Iris pigment epithelial cell (primary cell): ENCODE results near the gene GCGR.

Source experiments
- DNase-seq: peaks from one replicate; pipeline ENCODE4 v3.0.0-alpha.2; 2011; ENCODE audit warnings: low read depth

The GCGR gene

DNA sequence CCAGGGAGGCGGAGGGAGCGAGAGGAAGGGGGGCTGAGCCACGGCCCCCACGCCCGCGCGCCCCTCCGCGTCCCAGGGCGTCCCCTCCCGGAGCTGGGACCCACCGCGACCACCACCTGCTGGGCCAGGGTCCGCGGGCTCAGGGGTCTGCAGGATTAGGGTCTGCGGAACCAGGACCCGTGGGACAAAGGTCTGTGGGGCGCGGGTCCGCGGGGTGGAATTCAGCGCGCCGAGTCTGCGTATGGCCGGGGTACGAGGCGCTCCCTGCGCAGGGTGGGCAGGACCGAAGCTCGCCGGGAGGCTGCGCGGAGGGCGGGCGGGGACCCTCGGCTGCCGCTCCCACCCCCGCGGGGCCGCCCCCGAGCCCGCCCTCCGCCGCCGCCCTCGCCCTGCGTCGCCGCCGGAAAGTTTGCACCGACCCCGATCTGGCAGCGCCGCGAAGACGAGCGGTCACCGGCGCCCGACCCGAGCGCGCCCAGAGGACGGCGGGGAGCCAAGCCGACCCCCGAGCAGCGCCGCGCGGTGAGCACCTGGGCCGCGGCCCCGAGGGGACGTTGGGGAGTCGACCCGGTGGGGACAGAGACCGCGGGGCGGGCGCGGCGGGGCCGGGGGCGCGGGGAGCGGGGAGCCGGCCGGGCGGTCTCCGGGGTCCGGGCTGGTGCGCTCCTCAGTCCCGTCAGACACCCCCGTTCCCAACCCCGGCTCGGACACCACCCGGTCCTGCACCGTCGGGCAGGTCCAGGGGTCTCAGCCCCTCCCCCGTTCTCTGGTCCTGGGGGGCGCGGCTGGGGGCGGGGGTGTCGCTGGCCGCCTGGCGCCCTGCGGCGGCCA is at the start of gene GCGR:
GCGR (plus strand) TSS at position 423 of the 831 bp plus-strand sequence. CDS start 4,869 bp downstream, outside the sequence.
- DNase-seq, result no peak

DNA sequence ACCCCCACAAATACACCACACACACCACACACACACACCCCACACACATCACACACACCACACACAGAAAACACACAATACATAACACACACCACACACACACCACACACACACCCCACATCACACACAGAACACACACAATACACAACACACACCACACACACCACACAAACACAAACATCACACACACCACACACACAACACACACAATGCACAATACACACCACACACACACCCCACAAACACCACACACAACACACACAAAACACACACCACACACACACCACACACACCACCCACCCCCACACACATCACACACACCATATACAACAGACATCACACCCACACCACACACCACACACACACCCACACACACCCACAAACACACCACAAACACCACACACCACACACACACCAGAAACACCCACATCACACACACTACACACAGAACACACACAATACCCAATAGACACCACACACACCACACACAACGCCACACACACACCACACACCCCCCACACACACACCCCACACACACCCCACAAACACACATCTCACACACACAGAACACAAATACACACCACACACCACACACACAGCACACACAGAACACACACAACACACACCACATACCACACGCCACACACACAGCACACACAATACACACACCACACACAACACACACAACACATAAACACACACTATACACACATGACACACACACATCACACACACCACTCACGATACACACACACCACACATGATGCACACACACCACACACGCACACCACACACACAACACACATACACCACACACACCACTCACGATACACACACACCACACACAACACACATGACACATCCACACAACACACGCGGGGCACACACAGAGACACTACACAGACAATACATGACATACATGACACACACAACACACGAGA is 11.0 kb upstream of the GCGR start:
- DNase-seq, result no peak

DNA sequence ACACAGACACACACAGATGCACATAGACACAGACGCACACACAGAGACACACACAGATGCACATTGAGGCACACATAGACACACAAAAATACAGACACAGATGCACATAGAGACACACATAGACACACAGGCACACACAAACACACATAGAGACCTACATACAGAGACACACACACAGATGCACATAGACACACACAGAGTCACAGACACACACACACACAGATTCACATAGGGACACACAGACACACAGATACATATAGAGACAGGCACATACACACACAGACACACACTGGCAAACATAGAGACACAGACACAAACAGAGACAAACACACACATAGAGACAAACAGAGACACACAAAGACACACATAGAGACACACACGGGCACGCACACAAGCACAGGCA is 9.9 kb upstream of the GCGR start:
- no peak for DNase-seq

DNA sequence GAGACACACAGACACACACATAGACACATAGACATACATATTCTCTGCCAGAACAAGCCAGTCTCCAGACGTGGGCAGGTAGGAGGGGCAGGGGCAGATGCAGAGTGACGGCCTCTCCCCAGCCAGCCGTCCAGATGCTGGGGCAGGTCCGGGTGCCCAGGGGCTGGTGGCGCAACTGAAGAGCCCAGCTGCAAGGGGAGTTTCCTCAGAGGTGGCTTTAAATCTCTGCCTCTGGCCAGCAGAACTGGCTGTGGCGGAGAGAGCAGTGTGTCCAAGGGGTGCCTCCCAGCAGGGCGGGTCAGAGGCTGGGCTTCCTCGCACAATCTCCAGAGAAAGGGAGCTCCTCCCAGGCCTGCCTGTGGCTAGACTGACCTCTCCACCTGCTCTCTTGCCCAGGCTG is 9.4 kb upstream of the GCGR start:
- no peak for DNase-seq

DNA sequence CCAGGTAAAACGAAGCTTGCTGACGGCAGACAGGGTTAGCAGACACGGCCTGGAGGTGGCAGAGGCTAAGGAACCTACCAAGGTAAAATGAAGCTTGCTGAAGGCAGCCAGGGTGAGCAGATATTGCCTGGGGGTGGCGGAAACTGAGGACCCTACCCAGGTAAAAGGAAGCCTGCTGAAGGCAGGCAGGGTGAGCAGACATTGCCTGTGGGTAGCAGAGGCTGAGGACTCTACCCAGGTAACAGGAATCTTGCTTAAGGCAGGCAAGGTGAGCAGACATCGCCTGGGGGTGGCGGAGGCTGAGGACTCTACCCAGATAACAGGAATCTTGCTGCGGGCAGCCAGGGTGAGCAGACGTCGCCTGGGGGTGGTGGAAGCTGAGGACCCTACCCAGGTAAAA is 2.6 kb upstream of the GCGR start:
- DNase-seq, result no peak

DNA sequence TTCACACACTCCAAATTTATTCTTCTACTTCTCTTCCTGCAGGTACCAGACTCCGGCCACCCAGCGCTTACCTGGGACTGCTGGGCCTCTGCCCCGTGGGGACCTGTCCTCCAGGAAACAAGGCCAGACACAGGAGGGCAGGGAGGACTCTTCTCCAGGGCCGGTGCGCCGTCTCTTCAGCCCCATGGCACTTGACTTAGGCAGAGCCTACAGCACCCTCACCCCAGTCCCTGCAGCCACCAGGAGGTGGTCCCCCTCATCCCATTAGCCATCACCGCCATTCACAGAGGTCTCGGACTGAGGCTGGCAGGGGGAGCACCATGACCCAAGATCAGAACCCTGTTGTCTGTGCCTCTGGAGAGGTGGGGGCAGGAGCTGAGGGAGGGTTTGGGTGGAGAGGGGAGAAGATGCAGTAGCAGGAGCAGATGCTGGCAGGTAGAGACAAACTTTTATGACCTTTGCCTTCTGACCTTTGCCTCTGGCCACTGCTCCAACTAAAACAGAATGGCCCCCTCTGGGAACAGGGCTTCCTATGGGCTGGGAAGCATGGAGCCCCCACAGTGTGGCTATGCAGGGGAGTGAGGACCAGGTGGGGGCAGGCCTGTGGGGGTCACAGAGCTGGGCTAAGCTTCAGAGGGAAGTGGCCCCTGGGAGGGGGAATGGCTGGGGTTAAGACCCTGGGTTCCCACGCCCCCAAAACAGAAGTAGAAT is 1.7 kb upstream of the GCGR start:
- no peak for DNase-seq

DNA sequence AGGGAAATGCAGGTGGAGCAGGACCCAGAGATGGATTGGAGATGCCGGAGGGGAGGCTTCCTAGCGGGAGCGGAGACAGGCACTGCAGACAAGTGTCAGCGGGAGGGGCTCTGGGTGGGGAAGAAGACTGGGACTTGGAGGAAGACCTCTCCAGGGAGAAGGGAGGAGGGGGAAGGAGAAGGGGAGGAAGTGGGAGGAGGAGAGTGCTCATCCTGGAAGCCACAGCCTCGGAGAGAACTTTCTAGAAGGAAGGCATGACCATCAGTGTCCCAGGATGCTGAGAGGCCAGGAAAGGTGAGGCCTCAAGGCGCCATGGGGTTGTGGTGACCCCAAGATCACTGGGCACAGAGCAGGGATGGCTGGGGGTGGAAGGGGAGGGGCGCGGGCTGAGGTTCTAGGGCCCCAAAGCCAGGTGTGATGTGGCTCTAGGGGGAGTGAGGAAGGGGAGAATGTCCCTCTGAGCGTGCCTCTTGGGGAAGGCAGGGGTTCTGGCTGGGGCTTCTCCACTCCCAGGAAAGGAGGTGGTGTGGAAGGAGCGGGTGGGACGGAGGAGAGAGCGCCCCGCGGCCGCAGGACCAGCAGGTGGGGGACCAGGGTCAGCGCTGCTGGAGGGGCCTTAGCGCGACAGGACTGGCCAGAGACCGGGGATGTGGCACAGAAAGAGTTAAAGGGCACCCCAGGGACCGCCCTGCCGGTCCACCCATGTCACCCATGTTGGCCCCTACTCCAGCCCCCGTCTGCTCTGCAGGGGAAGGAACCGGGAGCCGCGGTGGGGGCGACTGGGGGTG is 900 bp upstream of the GCGR start:
- no peak for DNase-seq

DNA sequence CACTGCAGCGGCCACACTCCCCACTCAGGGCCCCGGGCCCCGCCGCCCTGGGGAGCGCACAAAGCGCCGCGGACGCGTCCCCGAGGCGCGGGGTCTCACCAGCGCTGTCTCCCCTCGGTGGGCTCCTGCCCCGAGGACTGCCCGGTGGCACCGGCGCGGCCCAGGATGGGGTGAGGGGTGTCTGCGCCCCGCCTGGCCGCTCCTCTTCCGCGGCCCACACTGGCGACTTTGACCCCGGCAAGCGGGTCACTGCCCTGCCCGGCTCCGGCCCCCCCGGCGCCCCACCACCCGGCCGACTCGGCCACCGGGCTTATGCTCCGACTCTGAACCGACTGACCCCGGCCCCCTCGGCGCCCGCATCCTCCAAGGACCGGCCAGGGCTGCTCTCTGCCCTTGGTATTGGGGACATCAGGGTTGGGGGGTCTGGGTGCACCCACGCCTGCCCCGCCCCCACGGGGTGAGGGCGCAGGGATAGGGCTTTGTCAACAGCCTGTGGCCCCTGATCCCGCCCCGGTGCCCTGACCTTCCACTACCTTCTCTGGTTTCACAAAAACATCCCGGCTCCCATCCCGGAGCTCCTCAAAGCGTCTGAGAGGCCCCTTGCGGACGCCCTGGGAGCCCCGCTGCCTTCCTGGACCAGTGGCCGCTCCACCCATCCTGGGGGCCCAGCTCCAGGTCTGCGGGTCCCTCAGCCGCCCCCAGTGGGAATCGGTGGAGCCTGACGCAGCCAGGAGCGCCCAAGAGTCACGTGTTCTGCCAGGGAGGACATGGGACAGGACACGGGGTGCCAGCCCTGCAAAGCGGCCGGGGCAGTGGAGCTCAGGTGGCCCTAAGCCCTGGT is 829 bp downstream of the GCGR start:
- DNase-seq, result no peak

DNA sequence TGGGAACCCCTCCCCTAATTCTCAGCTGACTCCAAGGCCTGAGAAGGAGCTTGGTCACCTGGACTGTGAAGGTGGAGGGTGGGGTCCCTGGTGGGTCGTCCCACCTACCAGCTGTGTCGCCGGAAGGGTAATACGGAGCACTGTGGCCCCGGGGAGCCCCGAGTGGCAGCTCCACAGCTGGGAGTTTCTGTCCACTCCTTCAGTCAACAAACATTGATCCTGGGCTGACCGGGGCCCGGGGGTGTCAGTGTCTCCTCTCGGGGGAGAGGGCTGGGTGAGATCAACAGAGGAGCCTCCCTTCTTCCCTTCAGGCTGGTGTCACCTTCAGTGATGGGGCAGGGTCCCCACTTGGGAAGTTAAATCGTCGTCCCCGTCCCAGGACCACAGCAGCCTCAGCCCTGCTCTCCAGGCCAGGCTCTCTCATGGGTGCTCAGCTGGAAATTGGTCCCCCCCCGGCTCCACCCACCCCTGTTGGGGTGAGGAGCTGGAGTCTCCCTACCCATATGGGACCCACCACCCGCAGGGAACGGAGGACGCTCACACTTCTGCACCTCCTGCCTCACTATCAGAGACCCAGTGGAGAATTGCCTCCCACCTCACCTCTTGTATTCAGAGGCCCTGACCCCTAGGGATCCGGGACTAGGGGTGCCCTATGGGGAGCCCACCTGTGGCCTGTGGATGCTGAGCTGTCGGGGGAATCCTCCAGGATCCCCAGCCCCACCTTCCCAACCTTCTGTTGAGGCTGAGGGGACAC is 1.9 kb downstream of the GCGR start:
- no peak for DNase-seq

DNA sequence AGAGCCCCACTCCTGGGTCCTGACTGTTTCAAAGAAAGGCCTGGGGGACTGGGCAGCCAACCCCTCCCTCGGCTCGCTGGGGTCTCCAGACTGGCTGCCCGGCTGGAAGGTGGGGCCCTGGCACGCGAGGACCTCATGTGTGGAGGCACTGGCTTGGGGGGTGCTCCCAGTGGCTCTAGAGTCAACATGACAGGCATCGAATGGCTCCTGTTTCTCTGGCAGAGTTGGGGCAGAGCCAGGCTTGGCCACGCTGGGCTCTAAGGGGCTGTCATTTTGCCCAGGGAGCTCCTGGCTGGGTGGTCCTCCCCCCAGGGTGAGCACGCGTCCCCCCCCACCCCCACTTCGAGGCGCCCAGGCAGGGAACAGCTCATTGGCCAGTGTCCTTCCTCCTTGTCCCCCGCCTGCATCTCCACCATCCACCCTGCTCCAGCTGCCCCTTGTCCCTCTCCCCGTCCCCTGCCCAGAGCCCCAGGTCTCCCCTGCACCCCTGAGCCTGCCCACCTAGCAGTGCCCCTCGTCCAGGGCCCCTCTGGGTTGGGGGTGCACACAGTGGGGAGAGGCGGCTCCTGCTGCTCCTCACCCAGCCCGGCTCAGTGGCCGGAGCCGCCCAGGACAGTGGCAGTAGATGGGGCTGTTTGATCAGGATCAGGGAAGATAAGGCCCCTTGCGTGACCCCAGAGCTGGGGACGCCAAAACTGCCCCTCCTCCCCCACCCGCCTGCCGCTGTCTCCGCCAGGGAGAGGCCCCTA is 2.7 kb downstream of the GCGR start:
- DNase-seq, result no peak

DNA sequence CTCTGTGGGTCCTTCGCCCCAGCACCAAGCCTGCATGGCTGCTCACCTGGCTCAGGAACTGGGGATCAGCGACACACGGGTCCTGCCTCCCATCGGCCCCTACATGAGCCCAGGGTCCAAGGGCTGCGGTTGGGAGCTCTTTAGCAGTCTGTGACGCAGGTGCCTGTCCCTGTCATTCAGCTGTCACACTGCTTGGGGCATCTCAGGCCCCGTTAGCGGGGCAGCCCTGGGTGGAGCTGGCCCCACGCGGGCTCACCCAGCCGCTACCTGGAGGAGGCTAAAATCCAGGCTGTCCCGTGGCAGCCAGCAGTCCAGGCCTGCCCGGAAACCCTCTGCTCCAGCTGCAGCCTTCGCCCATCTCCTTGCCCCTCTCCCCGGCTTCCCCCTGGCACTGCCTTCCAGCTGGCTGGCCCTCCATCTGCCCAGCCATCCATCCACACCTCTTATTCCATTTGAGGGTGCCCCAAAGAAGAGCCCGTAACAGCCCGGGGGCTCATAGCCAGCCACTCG is 3.3 kb downstream of the GCGR start:
- no peak for DNase-seq

DNA sequence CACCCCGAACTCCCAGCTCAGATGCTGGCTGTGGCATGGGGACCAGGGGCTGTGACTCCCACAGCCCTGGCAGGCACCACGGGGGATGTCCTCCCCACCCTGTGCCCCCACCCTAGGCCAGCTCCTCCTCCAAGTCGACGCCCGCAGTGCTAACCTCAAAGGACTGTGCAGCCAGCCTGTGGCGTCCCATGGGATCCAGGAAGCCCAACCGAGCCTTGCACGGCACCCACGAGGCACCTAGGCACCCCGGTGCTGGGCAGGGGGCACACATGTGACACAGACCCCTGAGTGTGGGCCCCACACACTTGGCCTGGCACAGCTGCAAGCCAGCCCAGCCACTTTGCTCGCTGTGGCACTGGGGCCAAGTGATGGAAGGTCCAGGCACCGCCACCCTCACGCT is 3.9 kb downstream of the GCGR start:
- no peak for DNase-seq

DNA sequence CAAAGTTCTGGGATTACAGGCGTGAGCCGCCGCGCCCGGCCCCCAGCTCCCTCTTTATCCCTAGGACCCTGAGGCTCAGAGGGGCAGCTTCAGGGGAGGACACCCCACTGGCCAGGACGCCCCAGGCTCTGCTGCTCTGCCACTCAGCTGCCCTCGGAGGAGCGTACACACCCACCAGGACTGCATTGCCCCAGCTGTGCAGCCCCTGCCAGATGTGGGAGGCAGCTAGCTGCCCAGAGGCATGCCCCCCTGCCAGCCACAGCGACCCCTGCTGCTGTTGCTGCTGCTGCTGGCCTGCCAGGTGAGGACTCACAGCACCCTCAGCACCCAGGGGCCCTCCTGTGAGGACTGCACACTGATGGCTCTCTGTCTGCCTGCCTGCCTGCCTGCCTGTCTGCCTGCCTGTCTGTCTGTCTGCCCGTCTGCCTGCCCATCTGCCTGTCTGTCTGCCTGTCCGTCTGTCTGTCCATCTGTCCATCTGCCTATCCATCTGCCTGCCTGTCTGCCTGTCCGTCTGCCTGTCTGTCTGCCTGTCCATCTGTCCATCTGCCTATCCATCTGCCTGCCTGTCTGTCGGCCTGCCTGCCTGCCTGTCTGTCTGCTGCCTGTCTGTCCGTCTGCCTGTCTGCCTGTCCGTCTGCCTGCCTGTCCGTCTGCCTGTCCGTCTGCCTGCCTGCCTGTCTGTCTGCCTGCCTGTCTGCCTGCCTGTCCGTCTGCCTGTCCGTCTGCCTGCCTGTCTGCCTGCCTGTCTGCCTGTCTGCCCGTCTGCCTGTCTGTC is 5.0 kb downstream of the GCGR start:
- DNase-seq, result no peak

DNA sequence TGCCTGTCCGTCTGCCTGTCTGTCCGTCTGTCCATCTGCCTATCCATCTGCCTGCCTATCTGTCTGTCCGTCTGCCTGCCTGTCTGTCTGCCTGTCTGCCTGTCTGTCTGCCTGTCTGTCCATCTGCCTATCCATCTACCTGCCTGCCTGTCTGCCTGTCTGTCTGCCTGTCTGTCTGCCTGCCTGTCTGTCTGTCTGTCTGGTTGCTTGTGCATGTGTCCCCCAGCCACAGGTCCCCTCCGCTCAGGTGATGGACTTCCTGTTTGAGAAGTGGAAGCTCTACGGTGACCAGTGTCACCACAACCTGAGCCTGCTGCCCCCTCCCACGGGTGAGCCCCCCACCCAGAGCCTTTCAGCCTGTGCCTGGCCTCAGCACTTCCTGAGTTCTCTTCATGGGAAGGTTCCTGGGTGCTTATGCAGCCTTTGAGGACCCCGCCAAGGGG is 5.6 kb downstream of the GCGR start:
- DNase-seq, result no peak

DNA sequence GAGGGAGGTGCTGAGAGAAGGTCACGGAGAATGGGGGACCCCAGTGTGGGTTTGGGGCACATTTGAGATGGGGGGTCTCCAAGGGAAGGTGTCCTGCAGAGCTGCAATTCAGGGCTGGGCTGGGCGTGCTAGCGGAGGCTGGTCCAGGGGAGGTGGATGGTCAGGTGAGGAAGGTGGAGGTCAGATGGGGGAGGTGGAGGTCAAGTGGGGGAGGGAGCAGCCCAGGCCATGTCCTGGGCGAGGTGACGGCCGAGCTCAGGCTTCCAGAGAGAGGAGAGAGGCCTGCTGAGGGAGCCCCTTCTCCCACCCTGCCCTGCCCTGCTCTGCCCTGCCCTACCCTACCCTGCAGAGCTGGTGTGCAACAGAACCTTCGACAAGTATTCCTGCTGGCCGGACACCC is 6.5 kb downstream of the GCGR start:
- DNase-seq, result no peak

DNA sequence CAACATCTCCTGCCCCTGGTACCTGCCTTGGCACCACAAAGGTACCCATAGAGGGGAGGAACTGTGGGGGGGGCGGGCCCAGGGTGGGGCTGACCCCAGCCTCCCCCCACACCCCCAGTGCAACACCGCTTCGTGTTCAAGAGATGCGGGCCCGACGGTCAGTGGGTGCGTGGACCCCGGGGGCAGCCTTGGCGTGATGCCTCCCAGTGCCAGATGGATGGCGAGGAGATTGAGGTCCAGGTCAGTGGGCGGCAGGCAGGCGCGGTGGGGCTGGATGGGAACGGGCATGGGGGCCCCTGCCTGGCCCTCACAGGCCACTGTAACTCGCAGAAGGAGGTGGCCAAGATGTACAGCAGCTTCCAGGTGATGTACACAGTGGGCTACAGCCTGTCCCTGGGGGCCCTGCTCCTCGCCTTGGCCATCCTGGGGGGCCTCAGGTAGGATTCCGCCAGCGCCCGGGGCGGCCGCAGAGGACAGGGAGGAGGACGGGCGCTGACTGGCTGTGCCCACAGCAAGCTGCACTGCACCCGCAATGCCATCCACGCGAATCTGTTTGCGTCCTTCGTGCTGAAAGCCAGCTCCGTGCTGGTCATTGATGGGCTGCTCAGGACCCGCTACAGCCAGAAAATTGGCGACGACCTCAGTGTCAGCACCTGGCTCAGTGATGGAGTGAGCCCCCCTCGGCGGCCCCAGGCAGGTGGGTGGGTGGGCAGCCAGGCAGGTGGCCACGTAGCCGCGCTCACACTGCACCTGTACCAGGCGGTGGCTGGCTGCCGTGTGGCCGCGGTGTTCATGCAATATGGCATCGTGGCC is 7.1 kb downstream of the GCGR start:
- DNase-seq, result no peak
